ENCODE measurements around the gene FCHSD2. TPM values are rescaled to one million over a fixed set of nuclear protein-coding genes. Genes with fewer than 3 reads are reported as not detected.

Gene FCHSD2
- total and polyA plus RNA-seq, 2 of the 13 experiments (the other 11 are each of a cell fraction or from before 2014, with no cell fraction given): 20.5 to 24.8 TPM

- no peak for TF ChIP-seq DBP (CRISPR knock-in tag; IDR thresholded peaks at IDR 0.05; ENCODE audit: not compliant biosample characterization)
- peak; percentile 52; the same call in 1 of the 2 replicates for TF ChIP-seq YEATS2 (CRISPR knock-in tag; IDR thresholded peaks at IDR 0.05; ENCODE audit: borderline replicate concordance)
- TF ChIP-seq SKIL (CRISPR knock-in tag; IDR thresholded peaks at IDR 0.05; ENCODE audit: borderline replicate concordance): no peak
- TF ChIP-seq ZNF468 (CRISPR knock-in tag; IDR thresholded peaks at IDR 0.05): no peak
- no peak for TF ChIP-seq SOX13 (IDR thresholded peaks at IDR 0.05)
- peak in 1 of 2 experiments; percentile 25; a peak in 1 of 4 replicates for TF ChIP-seq SOX13 (CRISPR knock-in tag; conservative IDR thresholded peaks at IDR 0.05 in 1 of 2, IDR thresholded peaks at IDR 0.05 in 1 of 2)
- no peak for TF ChIP-seq GMEB2 (CRISPR knock-in tag; IDR thresholded peaks at IDR 0.05; ENCODE audit: low read depth)
- no peak; the same call in none of the 2 replicates for TF ChIP-seq SP4 (CRISPR knock-in tag; IDR thresholded peaks at IDR 0.05)
- no peak for TF ChIP-seq SYNCRIP (IDR thresholded peaks at IDR 0.05; ENCODE audit: insufficient read depth, low read depth, low read length)
- TF ChIP-seq RBFOX2 (IDR thresholded peaks at IDR 0.05; ENCODE audit: low read depth, low read length): no peak
- TF ChIP-seq AFF4 (CRISPR knock-in tag; IDR thresholded peaks at IDR 0.05): no peak
- TF ChIP-seq ZBTB44 (CRISPR knock-in tag; IDR thresholded peaks at IDR 0.05): no peak
- TF ChIP-seq DRAP1 (CRISPR knock-in tag; IDR thresholded peaks at IDR 0.05): peak; percentile 45
- TF ChIP-seq ZBTB26 (CRISPR knock-in tag; IDR thresholded peaks at IDR 0.05; ENCODE audit: borderline replicate concordance): peak; percentile 28; the same call in 1 of the 2 replicates
- peak; percentile 87; the same call in 1 of the 2 replicates for TF ChIP-seq ZNF430 (CRISPR knock-in tag; IDR thresholded peaks at IDR 0.05)
Observed at GRCh38 chr11:72787216-72788104, 354.7 kb downstream of the FCHSD2 start (continued).
